ENCODE results near the gene MED17.

Gene MED17

DNA sequence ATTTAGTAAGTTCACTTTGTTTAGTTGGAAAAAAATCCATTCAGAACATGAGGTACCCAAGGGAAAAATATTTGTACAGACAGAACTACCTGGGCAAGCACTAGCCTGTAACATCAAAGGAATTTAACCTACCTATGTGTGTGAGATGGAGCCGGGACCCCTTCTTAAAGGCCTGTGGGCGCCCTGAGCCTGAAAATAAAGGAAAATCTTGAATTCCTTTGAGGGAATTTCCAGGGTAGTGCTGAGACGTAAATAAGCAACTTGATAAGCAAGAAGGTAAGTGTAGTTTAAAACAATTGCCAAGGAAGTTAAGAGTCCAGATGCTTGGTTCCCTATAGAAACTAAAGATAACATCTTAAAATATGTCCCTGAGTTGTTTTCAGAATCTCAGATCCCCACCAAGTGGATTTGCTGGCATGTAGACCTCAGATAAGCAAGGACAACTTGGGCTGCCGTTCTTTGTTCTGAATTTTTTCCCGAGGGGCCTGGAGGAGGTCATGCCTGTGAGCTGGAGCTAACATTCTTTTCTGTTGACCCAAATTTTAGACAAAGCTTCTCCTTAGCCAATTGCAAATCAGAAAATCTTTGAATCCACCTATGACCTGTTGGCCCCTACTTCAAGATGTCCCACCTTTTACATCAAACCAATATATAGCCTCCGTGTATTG, 31.0 kb downstream of the MED17 start:
- DNase-seq (ENCODE audit: low read depth in 3 of 3, low spot score in 1 of 3) = no peak

DNA sequence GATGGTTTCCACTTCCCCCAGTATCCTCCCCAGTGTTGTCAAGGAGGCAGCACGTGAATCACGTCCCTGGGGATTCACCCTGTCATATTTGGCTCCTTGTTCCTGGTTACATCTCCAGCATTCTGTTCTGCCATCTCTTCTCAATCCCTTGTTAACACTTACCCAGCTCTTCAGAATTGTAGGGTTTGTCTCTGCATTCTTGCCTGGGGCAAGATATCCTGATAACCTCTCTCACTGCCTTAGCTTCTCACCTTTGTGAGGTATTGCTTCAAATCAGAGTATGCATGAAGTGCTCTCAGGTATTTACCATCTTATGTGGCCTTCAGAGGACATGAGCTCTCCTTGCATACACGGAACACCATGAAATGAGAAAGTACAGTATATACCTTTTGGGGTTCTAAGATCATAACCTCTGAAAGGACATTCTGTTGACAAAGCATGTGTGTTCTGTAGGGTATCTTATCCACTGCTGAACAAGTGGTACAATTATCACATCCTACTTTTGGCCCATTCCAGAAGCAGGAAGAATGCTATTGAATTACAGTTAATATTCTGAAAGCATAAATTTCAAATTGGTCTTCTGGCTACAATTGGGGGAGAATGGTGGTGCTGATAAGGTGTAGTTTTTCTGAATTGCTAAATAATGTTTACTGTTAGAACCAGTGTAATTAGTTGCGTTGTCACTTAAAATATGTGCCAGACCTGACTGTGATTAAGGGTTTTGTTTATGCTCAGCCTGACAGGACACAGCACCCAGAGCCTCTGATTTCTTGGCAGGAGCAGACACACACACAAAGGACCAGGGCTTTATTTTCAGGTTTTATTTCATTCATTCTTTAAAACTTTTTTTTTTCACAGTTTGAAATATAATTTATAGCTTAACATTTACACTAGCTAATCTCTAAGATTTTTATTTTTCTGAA, 33.6 kb downstream of the MED17 start:
- DNase-seq (ENCODE audit: low read depth in 3 of 3, low spot score in 1 of 3) = no peak

DNA sequence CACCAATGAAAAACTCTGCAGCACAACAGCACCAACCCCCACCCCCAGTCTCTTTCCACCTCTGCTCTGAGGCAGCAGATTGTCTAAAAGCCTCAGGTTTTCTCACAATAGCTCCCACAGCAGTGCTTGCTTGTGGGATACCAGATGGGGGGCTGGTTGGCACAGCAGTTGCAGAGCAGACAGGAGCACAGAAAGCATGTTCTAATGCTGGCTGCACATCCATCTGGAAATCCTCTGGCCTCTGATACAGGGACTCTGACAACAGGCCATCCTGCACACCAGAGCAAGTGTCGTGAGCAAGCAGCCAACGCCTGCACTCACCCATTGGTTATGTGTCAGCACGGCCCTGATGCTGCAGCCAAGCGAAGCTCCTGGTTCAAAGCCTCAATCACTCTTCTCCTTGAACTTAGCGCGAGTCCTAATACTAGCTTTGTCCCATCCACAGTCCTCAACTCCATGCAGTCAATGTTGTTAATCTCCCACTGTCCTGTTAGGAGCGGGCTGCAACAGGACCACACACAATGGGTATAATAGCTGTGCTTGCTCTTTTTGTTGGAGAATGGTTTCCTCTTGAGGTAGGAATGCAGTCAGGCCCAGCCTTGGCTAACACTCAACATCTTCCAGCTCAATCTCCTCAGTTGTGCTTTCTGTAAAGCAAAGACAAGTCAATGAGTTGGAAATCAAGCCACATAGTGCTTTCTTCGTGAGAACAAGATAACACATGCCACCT, 36.0 kb downstream of the MED17 start:
- no peak for DNase-seq (ENCODE audit: low read depth in 3 of 3, low spot score in 1 of 3)

DNA sequence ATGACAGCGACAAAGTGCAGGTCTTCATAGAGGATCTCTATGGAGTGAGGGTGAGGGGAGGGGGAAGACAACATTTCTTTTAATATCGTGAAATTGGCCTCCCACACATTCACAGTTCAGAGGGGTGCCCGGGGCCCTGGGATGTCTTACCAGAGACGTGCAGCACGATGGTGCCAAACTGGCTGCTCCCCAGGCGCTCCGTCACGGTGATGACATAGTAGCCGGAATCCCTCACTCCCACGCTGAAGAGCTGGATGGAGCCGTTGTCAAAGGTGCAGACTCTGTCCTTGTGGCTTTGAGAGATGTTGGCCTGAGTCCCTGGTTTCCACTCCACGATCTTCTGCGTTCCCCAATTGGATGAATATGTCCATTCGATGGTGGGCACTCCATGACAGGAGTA, 36.8 kb downstream of the MED17 start:
- no peak for DNase-seq (ENCODE audit: low read depth in 3 of 3, low spot score in 1 of 3)

DNA sequence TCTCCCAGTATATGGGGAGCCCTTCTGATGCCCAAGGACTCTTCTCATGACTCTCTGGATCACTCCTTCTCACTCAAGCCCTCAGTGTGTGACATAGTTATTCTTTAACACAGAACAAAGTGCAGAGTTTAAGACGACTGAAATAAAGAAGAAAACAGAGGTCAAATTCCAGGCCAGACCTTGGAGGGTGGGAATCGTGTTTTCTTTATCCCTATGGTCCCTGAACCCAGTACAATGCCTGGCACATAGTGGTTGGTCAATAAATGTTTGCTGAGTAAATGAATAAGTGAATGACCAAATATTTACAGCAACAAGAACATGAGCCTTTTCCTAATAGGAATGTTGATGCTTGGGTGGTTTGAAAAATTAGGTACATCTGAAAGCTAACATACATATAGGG, 37.5 kb downstream of the MED17 start:
- DNase-seq (ENCODE audit: low read depth in 3 of 3, low spot score in 1 of 3) = no peak

DNA sequence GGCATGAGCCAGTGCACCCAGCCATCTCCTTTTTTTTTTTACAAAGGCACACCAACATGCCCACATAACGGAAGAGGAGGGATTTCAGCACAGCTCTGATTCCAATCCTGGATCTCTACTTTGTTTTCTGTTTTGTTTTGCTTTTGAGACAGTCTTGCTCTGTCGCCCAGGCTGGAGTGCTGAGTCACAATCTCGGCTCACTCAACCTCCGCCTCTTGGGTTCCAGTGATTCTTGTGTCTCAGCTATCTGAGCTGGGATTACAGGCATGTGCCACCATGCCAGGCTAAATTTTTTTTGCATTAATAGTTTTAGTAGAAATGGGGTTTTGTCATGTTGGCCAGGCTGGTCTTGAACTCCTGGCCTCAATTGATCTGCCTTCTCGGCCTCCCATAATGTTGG, 38.3 kb downstream of the MED17 start:
- no peak for DNase-seq (ENCODE audit: low read depth in 3 of 3, low spot score in 1 of 3)

DNA sequence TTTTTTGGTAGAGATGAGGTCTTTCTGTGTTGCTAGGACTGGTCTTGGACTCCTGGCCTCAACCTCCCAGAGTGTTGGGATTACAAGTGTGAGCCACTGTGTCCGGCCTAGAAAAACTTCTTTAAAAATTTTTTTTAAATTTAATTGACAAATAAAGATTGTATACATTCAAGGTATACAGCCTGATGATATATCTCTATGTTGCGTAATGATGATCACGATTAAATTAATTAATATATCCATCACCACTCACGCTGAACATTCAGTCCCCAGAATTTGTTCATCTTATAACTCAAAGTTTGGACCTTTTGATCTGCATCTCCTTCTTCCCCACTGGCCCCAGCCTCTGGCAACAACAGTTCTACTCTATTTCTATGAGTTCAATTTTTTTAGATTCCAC, 39.1 kb downstream of the MED17 start:
- DNase-seq (ENCODE audit: low read depth in 3 of 3, low spot score in 1 of 3) = no peak

DNA sequence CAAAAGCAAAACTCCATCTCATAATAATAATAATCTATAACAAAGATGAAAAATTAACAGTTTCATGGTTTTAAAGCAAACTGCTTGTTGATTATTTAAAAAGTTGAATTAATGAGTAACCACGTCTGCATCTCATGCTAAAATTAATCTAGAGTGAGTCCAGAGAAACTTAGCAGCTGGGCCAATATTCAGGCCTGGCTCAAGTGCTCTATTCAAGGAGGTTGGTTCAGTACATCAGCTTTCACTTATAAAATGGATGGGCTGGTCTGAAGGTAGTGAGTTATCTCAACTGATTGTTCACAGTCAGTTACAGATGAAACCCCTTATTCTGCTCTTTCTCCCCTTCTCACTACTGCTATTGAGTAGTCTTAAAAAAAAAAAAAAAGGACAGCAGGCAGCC, 43.3 kb downstream of the MED17 start:
- DNase-seq (ENCODE audit: low read depth in 3 of 3, low spot score in 1 of 3) = no peak

DNA sequence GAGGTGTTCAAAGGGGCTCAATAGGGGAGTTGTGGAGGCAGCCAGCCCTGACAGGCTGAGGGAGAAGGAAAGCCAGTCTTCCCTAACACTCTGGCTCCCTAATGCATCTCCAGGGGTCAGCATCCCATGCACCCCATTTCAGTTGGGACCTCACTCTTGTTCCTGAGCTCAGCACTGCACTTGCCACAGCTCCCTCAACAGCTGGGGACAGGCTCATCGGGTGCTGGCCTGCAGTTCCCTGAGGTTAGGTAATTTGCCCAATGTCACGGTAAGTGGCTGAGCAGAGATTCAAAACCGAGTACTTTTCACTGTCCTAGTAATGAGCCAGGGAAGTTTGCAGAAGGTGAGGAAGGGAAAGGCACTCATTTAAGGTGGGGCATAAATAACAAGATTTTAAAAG, 45.5 kb downstream of the MED17 start:
- DNase-seq (ENCODE audit: low read depth in 3 of 3, low spot score in 1 of 3) = no peak

DNA sequence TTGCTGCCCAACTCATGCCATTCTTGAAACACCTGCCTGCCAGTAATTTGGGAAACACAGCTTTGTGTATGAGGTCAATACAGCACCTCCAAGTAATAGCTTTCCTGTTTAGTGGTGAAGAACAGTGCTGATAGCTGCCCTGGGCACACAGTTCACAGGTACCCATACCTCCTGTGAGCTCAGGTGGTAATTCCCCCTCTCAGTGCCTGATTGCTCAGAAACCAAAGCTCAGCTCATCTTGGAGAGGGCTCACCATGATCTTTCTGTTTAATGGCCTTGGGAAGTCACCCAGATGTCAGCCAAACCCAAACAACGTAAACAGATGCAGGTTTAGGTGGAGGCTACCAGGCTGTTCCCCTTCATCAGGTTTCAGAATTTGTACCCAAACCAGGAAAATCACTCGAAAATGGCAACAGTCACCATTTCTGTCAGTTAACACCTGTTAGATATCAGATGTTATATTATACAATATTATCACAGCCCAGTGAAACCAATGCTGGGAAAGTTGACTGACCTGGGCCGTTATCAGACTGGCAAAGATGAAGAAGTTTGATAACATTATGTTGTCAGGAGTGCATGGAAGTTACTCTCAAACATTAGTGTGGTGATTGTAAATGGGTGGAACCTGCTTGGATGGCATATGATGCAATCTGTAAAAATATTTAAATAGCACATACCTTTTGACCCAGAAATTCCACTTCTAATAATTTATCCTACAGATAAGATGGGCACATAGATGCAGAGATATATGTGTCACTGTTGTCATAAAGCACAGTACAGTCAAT, 47.5 kb downstream of the MED17 start:
- DNase-seq (ENCODE audit: low read depth in 3 of 3, low spot score in 1 of 3) = no peak

DNA sequence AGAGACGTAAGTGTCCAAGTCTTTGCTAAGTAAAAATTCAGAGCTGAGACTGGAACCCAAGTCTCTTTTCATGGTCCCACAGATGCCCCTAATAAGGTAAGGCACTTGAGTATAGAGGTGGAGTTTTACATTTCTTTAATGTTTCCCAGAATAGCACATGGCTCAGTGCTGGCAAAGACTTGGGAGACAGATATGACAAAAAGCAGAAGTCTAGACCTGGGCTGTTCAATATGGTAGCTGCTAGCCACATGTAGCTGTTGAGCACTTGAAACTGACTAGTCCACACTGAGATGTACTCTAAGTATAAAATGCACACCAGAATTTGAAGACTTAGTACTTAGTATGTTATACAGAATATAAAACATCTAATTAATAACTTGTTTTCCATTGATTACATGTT, 48.7 kb downstream of the MED17 start:
- DNase-seq (ENCODE audit: low read depth in 3 of 3, low spot score in 1 of 3) = no peak

DNA sequence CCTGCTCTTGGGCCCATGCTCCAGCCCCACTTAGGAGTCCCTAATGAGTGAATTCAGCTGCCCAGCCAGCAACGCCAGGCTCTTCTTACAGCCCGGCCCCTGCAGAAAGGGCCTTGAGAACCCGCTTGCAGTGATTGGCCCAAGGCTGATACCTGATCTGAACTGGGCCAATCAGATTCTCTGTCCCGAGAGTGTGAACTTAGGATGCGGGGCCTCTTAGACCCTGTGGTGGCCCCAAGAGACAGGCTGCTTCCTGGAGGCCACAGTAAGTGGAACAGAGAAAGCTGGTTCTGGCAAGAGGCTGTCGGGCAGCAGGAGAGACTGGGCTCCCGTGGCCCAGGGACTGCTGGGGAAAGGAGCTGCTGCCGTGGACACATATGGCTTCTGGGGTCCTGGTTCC, 54.9 kb downstream of the MED17 start:
- no peak for DNase-seq (ENCODE audit: low read depth in 3 of 3, low spot score in 1 of 3)

DNA sequence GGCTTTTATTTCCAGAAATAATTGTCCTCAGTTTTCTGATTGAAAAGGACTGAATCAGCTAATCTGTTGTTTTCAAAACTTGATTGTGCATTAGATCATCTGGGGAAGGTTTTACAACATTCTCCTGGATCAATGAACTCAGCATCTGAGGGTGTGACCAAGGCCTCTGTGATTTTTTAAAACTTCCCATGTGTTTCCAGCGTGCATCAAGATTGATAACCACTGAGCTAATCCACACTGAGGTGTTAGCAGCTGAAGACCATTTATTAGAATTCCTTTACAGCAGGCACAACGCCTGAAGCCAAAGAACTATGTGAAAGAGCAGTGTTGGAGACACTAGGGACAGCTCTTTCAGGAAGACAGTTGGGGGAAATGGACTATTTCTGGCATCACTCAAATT, 56.1 kb downstream of the MED17 start:
- no peak for DNase-seq (ENCODE audit: low read depth in 3 of 3, low spot score in 1 of 3)

DNA sequence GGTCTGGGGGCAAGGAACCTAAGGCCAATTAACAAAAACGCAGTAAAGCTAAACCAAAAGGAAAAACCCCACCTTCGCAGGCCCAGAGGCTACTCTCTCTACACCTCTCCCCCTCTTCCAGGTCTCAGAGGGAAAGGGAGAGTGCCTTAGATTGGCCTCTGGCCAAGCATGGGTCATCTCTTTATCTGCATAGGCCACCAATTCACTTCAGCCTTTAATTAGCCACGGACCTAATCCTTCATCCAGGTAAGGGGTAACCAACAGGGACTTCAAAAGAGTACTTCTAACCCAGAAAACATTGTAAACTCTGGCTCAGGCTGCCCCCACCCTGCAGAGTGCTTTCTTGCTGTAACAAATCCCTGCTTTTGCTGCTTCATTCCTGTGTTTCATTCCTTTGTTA, 56.9 kb downstream of the MED17 start:
- no peak for DNase-seq (ENCODE audit: low read depth in 3 of 3, low spot score in 1 of 3)

DNA sequence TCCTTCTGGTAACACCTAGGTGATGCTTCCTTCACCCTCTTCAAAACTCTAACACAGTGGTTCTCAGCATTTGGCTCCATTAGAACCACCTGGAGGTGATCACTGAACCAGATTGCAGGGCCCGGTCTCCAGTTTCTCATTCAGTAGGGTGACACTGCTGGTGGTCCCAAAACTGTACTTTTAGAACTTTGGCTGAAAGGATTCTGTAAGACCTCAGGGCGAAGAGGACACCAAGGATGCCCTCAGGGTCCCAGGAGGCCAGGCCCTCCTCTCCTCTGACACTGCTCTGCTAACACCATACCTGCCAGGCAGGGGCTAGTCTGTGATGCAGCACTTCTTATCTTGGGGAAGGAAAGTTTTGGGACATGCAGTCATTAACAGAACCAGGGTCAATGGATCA, 57.4 kb downstream of the MED17 start:
- DNase-seq (ENCODE audit: low read depth in 3 of 3, low spot score in 1 of 3) = no peak

DNA sequence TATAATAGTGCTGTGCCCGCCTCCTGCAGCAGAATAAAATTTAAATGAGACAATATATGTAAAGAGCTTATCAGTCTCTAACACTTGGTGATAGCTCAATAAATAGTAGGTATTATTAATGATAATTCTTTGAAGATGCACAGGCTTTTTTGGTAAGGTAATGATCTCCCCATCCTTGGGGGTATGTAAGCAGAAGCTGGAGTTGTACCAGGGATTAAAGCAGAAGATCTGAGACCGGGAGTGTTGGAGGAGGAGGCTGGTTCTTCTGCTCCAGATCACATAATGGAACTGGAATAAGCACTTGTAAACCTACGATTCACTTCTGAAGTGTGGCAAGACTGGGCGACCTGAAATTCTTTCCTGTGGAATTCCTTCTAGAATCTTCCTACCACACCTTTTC, 58.0 kb downstream of the MED17 start:
- no peak for DNase-seq (ENCODE audit: low read depth in 3 of 3, low spot score in 1 of 3)

DNA sequence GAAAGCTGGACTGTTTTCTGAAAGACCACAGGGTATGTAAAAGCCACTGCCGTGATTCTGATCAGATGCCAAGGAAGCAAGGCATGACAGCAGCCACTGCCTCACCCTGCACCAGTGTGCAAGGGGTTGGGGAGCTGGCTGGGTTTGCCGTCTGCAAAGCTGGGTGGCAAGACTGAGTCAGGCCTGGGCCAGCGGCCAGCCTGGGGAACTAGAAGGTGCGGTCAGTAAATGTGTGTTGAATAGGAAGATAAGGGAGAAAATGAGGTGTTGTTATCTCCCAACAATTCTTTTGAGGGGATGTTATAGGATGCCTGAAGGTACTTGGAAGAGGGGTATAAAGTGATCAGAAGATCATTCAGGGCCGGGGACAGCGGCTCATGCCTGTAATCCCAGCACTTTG, 58.4 kb downstream of the MED17 start:
- no peak for DNase-seq (ENCODE audit: low read depth in 3 of 3, low spot score in 1 of 3)

DNA sequence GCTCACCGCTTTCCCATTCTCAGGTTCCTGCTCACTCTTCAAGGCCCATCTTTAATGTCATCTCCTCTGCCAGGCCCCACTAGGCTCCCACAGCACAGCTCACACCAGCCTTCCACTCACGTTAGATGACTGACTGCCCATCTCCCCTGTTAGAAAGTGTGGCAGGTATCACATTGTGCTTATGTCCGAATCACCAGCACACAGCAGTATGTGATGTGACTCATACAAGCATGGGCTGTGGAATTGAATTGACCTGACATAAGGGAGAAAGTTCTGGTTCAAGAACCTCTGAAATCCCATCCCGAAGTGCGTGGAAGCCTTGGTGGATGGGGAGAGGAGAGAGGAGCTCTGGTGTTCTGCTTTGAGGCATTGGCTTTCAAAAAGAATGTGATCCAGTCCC, 59.8 kb downstream of the MED17 start:
- no peak for DNase-seq (ENCODE audit: low read depth in 3 of 3, low spot score in 1 of 3)

DNA sequence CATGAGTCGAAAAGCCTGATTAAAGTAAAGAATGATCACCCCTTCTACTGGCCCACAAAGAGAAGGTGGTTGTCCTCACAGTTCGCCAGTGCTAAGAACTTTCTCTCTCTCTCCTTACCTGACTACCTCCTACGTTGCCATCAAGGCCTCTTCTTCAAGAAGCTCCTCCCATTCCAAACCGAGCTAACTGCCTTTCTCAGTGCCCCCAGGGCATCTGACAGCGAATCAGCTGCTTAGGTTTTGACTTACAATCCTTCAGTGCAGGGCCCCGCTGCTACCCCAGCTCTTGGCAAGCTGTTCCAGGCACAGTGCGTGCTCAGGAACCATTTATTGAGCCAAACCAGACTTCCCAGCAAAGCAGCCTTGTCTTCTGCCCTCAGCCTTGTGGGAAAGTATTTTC, 60.5 kb downstream of the MED17 start:
- DNase-seq (ENCODE audit: low read depth in 3 of 3, low spot score in 1 of 3) = no peak

DNA sequence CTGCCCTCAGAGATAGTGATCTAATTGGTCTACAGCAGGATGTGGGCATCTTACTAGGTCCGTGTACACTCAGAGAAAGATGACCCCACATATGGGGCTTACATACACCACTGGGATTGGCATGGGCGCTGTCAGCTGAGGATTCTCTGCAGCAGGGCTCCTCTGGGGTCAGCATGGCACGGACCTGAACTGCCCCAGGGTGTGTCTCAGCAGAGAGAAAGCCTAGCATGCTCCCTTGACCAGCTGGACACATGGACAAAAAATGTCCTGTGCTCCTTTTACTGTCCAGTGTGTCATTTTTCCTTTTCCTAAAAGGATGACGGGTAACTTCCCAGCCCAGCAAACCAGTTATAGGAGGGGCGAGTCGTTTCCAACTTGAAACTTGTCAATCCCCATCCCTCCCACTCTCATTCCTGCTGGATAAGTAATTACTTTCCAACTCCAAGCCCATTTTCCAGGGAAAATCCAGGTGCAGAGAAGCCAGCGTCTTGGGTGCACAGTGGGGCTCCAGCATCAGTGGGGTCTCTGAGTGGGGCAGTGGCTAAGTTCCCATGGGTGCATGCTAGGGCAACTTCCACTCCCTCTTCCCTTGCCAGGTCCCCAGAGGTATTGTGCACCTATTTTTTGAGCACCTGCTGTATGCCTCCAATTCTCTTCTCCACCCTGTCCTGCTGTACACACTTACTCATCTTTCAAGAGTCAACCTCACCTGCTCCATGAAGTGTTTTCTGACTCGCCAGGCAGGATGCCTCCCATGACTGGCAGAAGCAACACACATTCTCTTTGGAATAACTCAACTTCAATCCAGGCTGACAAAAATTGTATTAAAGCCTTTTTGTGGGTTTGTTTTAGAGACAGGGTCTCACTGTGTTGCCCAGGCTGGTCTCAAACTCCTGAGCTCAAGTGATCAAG, 61.4 kb downstream of the MED17 start:
- DNase-seq (ENCODE audit: low read depth in 3 of 3, low spot score in 1 of 3) = no peak
